GM19467 (cell line): ENCODE measurements around the gene CPNE2.

Experiments
- ATAC-seq: cut with Tn5 transposase; IDR thresholded peaks from one replicate; pipeline ENCODE4 v1.9.1; 2021; ENCODE audit warnings: mild to moderate bottlenecking, moderate library complexity; ENCODE audit not compliant: unreplicated experiment

Gene CPNE2

GRCh38 chr16:57141822-57142631, 49.6 kb downstream of the CPNE2 start:
- ATAC-seq: no peak

- no peak for ATAC-seq
These were observed 51.0 kb downstream of the CPNE2 start for GRCh38 chr16:57143149-57143921.

- ATAC-seq: no peak
These were observed 51.6 kb downstream of the CPNE2 start for GRCh38 chr16:57144027-57144426.

DNA sequence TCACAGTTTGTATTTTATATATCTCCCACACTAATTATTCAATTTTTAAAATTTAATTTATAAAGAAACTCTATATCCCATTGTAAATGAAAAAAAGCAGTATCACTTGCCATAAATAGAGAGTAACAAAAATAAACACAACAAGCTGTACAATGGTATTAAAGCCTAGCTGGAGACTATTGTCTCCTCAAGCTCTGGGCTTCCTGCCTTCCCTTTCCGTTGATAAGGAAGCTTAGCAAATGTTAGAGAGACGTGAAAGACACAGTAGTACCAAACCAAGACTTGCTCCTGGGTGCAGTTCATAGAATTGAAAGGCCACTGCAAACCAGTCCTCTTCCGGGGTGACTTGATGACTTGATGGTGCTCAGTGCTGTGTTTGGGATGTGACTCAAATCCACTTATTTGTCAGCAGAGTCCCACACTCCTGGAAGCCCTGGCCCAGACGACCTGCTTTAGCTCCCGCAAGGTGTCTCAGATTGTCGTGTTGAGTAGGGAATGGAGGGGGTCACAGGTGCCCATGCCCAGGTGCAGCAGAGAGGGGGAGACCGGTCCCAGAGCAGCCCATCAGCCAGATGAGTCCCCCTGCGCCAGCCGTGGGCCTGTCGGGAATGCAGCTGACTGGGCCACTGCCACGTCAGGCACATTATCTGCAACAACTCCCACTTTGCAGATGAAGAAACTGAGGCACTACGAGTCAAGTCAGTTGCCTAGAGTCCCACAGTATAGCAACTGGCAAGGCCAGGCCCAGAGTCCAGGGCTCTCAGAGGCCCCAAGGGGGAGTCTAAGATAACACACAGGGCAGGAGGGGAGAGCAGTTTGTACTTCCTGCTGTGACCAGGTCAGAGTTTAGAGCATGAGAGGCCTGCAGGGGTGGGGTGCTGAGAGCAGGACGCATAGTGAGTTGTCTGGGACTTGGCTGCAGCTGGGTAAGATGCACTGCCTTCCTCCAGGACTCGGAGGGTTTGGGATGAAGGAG, 53.0 kb downstream of the CPNE2 start:
- ATAC-seq: no peak

- ATAC-seq: no peak
These were observed 53.8 kb downstream of the CPNE2 start for GRCh38 chr16:57146040-57146647.

DNA sequence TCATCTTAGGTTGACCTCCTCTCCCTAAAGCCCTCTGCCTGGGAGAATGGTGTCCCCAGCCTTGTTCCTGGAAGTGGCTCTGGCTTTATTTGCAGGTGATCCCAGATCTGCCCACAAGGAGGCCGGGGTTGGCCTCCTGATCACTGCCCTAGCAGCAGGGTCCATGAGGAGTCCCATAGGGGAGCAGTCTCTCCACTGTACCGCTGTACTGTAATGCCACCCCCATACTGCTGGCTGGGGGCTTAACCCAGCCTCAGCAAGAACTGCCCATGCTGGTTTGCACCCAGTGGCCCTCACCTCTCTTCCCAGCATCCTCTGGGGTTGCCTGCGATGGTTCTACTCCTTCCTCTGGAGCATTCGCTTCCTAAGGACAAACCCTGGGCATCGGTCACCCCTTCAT, 54.4 kb downstream of the CPNE2 start:
- ATAC-seq: no peak

- ATAC-seq: no peak
These were observed 55.2 kb downstream of the CPNE2 start for GRCh38 chr16:57147381-57148221.

DNA sequence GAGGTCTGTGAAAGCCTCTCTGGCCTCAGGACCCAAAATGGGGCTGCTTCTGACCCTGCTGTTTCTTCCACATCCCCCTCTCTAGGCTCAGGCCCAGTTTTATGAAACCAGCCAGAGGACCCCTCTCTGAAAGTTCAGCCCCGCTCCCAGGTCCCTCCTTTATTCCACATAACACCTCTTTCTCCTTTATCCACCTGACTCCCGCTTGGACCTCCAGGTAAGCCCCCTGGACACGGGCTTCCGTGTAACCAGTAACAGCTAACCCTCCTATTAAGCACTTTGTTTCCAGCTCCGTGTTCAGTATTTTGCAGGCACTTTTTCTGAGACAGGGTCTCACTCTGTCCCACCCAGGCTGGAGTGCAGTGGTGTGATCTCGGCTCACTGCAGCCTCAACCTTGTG, 56.1 kb downstream of the CPNE2 start:
- no peak for ATAC-seq

- no peak for ATAC-seq
These were observed 57.0 kb downstream of the CPNE2 start for GRCh38 chr16:57149391-57149790.

- no peak for ATAC-seq
These were observed 58.4 kb downstream of the CPNE2 start for GRCh38 chr16:57150682-57151330.

GRCh38 chr16:57151369-57151768, 59.0 kb downstream of the CPNE2 start:
- ATAC-seq: no peak

- no peak for ATAC-seq
These were observed 60.0 kb downstream of the CPNE2 start for GRCh38 chr16:57152096-57153093.

DNA sequence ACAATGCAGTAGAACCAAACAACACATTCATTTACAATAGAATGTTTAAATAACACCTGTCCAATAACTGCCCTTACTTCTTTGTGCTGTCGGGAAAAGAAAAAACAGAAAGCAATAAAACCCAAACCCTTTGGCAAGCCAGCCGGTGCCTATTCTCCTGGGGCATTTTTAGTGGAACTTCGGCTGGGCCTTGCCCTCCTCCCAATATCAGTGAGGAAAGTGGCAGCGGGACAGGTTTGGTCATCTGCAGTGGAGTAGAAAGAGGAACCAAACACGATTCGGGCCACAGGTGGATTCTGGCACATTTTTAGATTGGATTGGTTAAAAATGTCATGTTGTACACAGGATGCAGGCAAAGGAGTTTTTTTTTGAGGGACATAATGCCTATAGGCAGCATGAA, 61.5 kb downstream of the CPNE2 start:
- no peak for ATAC-seq

DNA sequence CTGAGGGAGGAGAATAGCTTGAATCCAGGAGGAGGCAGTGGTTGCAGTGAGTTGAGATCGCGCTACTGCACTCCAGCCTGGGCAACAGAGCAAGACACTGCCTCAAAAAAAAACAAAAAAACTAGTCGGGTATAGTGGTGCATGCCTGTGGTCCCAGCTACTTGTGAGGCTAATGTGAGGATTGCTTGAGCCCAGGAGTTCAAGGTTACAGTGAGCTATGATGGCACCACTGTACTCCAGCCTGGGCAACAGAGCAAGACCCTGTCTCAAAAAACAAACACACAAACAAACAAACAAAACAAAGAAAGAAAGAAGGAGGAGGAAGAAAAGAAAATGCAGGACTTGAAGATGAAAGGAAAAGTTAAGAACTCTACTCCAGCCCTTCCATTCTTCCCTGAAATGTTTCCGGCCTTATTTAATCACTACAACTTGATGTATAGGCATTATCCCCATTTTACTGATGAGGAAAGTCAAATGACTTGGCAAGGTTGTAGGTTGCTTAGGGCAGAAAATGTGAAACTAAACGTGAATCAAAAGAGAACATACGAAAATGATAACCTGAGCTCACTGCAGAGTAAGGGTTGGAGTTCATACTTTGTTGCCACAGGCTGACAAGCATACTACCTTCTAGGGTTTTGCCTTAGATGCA, 63.4 kb downstream of the CPNE2 start:
- no peak for ATAC-seq

GRCh38 chr16:57156351-57156703, 63.9 kb downstream of the CPNE2 start:
- no peak for ATAC-seq

DNA sequence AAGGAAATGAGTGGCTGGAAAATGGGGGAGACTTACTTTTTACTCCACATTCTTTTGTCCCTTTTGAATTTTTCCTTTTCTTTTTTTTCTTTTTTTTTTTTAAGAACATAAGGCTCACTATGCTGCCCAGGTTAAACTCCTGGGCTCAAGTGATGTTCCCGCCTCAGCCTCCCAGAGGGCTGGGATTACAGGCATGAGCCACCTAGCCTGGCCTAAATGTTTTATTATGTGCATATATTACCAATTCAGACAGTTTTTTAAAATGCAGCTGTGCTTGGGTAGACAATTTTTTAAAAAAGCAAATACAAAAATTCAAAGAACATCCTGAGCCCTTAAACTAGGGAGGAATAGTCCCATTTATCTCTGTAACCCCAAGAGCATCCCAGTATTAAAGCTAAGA, 65.2 kb downstream of the CPNE2 start:
- no peak for ATAC-seq

DNA sequence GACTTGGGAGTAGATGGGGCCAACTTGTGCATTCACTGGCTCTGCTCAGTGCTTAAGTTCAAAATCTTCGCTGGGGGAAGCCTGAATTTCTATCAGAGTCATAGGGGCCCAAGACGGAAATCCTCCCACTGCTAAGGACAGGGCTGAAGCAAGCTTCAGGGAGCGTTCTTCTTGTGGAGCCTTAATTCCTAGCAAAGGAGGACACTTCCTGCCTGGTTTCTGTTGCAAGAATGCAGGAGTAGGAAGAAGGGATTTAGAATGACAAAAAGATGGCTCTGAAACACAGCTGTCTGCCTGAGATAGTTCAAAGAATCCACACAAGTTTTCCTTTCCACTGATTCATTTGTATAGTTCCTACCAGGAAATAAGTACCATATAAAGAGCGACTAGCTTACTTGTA, 67.1 kb downstream of the CPNE2 start:
- ATAC-seq: no peak

- no peak for ATAC-seq
These were observed 71.5 kb downstream of the CPNE2 start for GRCh38 chr16:57163842-57164241.
